IPS-NIHi7 (cell line): ENCODE measurements around the gene PRAF2.

ENCODE experiments used
- DNase-seq: peaks from one replicate; pipeline ENCODE4 v3.0.0; 2012; ENCODE audit warnings: mixed read lengths; ENCODE audit errors: extremely low spot score

The PRAF2 gene

DNA sequence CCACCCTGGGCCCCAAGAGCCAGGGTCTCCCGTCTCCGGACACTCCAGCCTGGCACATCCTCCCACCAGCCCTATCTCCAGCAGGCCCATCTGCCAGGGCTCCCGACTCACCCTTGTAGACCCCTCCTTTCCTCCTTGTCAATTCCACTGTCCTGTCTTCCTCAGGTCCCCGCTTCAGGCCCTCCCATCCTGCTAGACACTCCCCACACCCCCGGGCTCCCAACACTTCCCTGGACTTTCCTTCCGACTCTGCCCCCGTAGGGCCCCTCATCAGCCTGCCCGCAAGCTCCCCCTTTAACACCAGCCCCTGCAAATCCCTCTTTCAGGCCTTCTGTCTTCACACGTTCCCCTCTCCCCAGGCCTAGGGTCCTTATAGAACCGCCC, 1.1 kb downstream of the PRAF2 start:
- DNase-seq: no peak

DNA sequence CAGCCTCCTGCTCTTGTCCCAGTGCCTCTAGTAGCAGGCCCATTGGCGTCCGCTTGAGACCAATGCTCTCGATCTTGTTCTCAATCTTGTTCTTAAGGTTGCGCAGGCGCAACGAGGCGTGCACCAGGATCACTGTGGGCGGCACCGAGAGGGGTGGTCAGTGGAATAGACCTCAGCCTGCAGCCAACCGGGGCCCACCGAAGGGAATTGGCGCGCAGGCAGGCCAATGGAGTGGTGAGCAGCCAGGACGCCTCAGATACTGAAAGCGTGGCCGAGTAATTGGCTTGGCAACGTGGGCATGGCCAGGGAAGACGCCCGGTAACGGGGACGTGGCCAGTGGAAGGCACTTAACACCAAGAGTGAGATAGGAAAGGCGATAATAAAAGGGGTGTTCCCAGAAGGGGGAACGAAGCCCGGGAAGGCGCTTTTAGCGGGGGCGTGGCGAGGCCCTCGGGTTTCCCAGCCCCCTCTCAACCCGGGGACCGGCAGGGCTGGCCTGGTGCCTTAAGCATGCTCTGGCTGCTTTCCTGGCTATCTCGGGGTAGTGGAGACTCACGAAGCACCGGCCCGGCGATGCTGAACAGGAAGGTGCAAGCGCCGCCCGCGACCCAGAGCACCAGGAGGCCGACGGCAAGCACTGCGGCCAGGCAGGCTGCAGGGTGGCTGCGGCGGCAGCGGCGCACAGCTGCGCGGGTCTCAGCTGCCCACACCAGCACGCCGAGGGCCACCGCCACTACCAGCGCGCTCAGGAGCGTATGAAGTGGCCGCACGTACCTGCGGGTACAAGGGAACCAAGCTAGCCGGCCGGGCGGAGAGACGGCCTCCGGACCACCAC, 1.7 kb downstream of the PRAF2 start:
- peak; percentile 74 for DNase-seq

GRCh38 chrX:49070988-49071387, 2.8 kb downstream of the PRAF2 start:
- DNase-seq: no peak

- DNase-seq: no peak
Observed at GRCh38 chrX:49069038-49069437, 4.8 kb downstream of the PRAF2 start.

GRCh38 chrX:49067285-49068120, 6.3 kb downstream of the PRAF2 start:
- no peak for DNase-seq

GRCh38 chrX:49066690-49067089, 7.1 kb downstream of the PRAF2 start:
- no peak for DNase-seq

DNA sequence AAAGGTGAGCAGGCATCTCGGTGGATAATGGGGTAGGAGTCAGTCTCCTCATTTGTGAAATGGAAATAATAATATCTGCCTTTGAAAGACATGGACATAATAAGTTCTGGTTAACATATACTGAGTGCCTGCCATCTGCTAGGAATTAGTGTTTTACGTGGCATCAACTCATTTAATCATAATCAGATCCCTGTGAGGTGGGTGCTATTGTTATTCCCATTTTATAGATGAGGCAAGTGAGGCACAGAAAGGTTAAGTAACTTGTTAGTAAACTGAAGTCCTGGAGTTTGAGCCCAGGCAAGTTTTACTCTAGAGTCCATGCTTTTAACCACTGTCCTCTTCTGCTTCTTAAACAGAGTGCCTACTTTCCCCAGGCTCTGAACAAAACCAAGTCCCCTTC, 7.5 kb downstream of the PRAF2 start:
- no peak for DNase-seq

DNA sequence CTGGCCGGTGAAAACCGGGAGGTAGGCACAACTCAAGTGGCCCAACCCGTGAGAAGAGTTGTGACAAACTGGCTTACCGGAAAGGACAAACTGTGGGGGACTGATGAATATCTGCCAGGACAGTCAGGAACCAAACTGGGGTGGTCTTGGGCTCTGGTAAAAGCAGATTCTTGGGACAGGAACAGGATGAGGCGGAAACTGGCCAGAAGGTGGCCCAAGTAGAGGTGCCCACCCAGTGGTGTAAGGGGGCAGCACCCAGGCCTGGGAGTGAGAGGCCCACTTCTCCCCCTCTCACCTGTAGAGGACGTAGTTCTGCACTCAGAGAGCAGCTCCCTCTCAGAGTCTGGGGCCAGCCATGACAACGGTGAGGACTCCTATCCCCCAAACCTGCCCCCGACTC, 9.1 kb downstream of the PRAF2 start:
- no peak for DNase-seq

- no peak for DNase-seq
Observed at GRCh38 chrX:49064303-49064702, 9.5 kb downstream of the PRAF2 start.

- no peak for DNase-seq
Observed at GRCh38 chrX:49063715-49064114, 10.1 kb downstream of the PRAF2 start.

- no peak for DNase-seq
Observed at GRCh38 chrX:49061916-49062315, 11.9 kb downstream of the PRAF2 start.

GRCh38 chrX:49061490-49061889, 12.3 kb downstream of the PRAF2 start:
- DNase-seq: no peak

DNA sequence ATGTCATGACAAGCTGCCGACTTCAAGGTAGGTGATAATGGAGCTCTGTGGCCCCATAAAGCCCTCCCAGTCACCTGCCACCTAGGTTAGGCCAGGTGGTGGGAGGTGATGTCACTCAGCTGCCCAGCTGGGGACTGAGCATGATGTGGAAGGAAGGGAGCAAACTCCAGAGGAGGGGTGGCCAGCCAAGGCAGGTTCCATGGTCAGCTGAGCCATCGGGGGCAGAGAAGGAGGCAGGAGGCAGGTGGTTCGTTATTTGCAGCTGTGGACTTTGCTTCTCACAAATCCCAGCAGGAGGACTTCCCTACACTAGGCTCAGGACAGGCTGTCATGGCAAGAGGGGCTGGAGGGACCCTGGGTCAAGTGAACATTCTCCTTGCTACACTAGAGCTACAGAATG, 12.9 kb downstream of the PRAF2 start:
- no peak for DNase-seq

- no peak for DNase-seq
Observed at GRCh38 chrX:49059681-49060085, 14.1 kb downstream of the PRAF2 start.

DNA sequence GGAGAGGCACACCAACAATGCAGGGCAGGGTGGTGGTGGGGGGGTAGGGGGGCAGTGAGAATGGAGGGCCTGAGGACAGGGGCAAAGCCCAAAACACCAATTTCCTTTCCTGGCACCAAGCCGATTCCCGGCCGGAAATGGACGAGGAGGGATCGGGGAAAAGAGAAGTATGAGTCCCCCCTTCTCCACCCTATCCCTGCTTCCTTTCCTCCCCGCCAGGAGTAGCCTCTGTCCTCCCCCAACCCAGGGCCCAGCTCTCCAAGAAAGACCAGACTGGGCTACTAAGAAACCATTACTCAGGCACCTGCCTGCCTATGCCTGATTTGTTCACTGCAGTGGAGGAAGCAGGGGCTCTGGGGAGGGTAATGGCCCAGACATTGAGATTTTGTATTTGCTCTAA, 14.6 kb downstream of the PRAF2 start:
- no peak for DNase-seq

- DNase-seq: peak; percentile 54
Observed at GRCh38 chrX:49058794-49059193, 15.0 kb downstream of the PRAF2 start, which contains the start of gene CCDC120. Gene CCDC120 (plus strand): TSS chrX:49058999. CDS start chrX:49062042, 3,043 bp downstream.

DNA sequence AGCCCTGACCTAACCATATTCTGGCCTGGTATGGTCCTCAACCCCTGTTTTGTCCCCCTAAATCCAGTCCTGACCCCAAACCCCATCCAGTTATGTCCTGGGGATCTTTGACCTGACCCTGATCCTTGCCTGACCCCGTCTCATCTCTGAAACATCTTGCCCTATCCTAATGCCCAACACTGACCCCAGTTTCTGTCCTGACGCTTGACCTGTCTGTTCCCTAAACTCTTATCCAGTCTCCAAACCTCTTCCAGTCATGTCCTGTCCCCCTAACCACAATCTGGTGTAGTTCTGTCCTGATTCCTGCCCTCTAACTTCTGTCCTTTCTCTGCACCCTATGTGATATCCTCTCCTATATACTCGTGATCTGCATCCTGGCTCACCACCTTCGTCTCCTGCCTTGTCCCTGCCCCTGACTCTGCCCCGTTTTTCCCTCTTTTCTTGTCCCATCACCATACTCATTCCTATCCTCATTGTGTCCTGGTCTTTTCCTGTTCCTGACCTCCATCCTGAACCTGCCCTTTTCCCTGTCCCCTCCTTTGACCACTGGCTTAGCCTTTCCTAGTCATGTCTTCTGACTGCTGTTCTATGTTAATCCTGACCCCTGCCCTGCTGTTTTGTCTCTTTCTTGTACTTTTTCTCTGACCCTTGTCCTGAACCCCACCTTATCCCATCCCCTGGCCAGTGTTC, 19.6 kb downstream of the PRAF2 start:
- DNase-seq: no peak

GRCh38 chrX:49053223-49054072, 20.4 kb downstream of the PRAF2 start:
- peak; percentile 77 for DNase-seq

DNA sequence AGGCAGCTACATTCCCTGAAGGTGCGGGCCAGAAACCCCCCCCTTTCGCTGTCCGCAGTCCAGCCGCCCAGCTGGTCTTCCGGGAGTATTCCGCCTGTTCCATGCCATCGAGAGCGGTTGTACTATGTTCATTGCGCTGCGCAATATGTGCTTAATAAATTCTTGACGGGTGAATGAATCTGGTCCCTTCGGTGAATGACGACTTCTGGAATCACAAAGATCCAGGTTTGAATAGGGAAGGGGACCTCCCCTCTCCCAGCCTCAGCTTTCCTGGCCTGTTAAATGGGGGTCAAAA, 29.9 kb downstream of the PRAF2 start:
- DNase-seq: no peak

GRCh38 chrX:49043220-49043986, 30.4 kb downstream of the PRAF2 start, which contains the start of gene TFE3:
Gene TFE3 (minus strand): TSS chrX:49043357. CDS start chrX:49043226, 131 bp downstream.
- DNase-seq: peak; percentile 78
